Activated CD4-positive, alpha-beta T cell treated with anti-CD3 and anti-CD28 coated beads, Interleukin-2, amount 50 U/mL, for 4 hours (primary cell): ENCODE results near the gene USP28.
A peak's percentile ranks its signal among the peaks of the same experiment; 100 is the strongest.
"Not testable (repeated sequence)": the region's sequence is repeated elsewhere in the genome, so short reads cannot be mapped to it uniquely, and the experiment has no call there.

Source experiments
- DNase-seq, 2 experiments: peaks; one replicate each; pipeline ENCODE4 v3.0.0-alpha.2; 2020

USP28 gene

DNA sequence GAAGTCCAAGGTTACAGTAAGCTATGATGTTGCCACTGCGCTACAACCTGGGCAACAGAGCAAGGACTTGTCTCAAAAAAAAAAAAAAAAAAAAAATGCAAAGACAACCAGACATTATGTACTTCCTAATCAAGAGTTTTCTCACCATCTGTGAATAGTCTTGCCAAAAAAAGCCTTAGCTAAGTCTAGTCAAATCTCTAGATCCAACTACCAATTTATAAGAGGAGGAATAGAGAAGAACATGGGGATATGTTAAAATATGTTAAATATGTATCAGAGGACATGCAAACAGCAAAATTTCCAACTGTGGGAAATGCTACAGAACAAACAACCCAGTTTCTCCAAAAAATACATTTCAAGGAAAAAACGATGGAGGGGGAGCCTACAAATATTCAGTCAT, 45.6 kb downstream of the USP28 start:
- DNase-seq, result no peak

DNA sequence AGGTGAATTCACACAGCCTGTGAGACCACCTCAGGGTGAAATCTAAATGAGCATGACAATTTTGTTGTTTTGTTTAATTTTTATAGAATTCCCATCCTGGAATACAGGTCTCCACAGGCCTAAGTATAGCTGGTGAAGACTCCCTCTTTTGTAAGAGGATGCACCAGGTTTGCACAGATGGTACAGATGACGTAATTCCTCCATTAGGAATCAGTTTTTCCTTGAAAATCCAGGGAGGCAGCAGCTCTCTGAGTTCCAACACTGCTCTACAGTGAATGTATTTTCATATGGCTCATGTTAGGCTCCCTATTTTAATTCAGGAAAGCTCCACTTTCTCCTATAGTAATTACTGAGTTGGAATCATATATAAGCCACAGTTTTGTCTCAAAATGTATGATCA, 47.2 kb downstream of the USP28 start:
- DNase-seq, result no peak

- DNase-seq, result no peak
These were observed 47.9 kb downstream of the USP28 start for GRCh38 chr11:113827477-113827876.

- no peak for DNase-seq
These were observed 56.9 kb downstream of the USP28 start for GRCh38 chr11:113818426-113818825.

- no peak for DNase-seq
These were observed 57.7 kb downstream of the USP28 start for GRCh38 chr11:113817626-113818025.

GRCh38 chr11:113817162-113817561, 58.2 kb downstream of the USP28 start:
- no peak for DNase-seq

GRCh38 chr11:113814181-113814580, 61.2 kb downstream of the USP28 start:
- DNase-seq, result no peak

DNA sequence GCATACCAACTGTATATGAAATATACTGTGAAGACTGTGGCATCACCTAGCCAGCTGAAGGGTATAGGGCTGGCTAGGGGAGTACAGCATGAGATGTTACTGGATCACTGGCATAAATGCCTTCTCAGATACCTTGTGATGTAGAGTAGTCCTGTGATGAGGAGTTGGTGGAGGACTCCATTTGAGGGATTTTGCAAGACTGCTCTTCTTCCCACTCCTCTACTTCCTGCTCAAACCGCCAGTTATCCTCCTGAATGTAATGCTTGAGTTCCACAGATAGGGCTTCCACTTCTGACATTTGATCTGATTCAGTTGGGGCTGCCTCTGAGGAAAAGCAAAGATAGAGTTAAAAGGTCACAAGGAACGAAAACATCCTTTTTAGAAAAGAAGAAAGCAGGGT, 66.4 kb downstream of the USP28 start:
- DNase-seq, result no peak

DNA sequence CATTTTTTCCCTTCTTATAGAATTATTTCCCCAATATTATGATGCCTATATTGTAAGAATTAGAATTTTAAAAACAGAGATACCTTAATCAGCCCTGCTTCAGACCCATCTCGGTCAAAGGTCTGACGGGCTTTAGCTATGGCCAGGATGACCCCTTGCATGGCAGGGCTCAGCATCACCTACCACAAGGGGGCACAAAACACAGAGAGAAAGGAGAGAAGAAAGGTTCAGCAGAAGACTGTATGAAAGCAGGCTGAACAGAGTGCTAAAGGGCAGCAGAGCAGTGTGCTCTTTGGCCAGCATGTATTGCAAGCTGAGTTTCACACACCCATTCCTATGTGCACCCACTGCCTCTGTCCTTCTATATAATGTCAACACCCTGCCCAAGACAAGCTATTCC, 69.0 kb downstream of the USP28 start:
- no peak for DNase-seq

GRCh38 chr11:113805640-113806039, 69.7 kb downstream of the USP28 start:
- DNase-seq, result no peak

- DNase-seq, result no peak
These were observed 72.8 kb downstream of the USP28 start for GRCh38 chr11:113802621-113803020.

DNA sequence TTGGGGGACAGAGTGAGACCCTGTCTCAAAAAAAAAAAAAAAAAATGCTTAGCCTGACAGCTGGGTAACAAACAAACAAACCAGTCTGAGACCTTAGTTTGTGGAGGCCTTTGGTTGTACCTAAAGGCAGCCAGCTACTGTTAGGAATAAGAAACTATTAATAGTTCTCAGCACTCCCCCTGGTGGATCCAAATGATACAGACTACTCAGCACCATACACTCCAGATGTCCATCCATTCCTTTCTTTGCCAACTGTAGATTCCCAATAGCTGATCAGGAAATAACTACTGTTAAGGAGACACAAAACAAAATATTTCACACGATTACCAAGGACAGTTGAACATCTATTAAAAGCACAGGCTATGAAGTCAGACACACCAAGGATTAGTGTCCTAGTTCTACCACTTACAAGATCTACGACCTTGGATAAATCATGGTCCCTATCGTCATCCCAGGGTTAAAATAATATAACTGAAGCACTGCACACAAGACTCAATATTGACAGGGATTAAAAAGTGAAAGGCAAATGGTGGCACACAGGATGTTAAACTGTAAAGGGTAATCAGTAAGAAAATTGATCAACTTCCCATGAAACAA, 78.6 kb downstream of the USP28 start:
- no peak for DNase-seq

DNA sequence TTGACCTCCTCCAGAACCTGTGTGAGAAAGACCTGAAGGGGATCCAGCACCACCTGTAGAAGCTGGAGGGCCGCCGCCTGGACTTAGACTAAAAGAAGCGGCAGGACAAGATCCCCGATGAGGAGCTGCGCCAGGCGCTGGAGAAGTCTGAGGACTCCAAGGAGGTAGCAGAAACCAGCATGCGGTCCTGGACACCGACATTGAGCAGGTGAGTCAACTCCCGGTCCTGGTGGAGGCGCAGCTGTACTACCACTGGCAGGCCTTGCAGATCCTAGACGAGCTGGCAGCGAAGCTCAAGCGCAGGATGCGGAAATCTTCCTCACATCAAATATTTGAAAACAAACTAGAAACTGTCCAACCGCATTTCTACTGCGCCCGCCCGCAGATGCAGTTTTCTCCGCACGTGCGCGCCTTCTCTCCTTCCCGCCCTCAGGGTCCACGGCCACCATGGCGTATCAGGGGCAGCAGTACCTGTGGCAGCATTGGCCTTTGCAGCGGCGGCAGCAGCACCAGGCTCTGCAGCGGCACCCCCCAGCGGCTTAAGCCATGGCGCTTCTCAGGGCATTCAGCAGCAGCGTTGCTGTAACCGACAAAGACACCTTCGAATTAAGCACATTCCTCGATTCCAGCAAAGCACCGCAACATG, 85.6 kb downstream of the USP28 start:
- no peak for DNase-seq

DNA sequence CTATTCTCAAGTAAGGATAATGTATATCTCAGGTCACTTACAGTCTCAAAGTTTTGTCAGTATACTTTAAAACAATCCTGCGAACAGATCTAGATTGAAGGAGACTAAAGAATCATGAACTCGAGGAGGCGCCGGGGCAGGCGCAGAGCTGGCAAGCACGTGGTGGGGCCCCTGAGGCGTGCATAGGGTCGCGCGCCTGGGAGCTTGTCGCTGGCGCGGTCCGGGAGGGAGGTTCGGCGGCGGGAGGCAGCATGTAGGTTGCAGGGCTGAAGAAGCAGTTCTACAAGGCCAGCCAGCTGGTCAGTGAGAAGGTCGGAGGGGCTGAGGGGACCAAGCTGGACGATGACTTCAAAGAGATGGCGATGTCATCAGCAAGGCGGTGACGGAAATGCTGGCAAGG, 86.4 kb downstream of the USP28 start:
- DNase-seq, result not testable (repeated sequence)

DNA sequence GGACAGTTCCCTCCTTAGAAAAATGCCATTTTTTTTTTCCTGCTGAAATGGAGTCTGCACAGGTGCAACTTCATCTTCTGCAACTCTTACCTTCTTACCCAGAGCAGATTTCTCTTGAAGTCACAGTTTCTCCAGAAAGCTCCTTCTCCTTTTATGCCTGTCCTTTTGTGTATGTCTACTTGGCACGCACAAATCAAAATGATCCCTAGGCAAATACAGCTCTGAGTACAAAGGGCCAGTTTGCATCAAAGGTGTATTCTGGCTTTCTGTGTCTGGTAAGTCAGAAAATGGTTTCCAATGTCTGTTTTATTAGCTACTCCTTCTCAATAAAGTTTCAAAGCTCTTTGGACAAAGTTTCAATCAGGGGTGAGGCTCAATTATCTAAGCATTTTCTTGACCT, 93.2 kb downstream of the USP28 start:
- no peak for DNase-seq

GRCh38 chr11:113781682-113782081, 93.7 kb downstream of the USP28 start:
- no peak for DNase-seq

- DNase-seq, result no peak
These were observed 95.9 kb downstream of the USP28 start, which contains the start of gene CLDN25 for GRCh38 chr11:113779496-113779895. CLDN25 (plus strand) TSS chr11:113779796; CDS start chr11:113779796, 0 bp downstream.

DNA sequence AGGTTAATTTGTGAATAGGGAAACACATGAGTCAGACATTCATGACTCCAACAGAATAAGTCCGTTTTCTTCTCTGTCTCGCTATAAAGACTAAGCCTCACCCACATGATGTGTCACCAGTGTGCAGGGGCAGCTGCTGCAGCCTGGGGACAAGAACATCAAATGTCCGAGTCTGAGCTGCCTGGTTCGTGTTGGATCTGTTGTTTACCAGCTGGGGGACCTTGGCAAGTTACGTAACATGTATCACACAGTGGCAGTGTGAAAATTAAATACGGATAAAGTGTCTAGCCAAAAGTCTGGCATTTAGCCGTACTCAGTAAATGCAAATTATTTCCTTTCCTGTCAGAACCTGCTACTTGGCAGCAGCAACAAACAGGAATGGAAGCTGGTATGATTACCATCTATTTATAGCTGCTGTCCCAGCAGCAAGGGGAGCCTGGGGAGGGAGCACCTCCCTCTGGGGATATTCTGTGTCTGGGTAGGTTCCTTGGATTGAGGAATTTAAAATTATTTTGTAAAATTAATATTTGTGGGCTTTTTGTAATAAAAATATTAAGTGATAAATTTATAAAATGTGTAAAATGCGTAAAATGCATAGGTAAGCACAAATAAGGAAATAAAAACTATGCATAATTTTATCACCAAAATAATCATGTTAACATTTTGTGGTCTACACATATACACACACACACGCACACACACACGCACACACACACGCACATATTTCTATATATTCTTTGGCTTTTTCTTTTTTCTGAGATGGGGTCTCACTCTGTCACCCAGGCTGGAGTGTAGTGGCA, 97.1 kb downstream of the USP28 start:
- no peak for DNase-seq

DNA sequence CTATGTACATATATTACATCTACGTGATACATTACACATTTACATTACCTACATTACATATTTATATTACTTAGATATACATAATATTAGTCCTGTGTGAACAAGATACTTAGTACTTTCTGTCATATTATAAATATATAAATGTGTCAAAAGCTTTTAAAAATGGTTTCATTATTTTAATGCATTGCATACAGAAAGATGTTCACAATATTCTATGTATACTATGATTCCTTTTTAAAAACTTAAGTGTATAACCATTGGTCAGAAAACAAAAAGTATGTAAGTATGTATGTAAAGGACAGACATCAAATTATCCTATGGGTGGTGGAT, 101.2 kb downstream of the USP28 start:
- DNase-seq, result no peak

- DNase-seq, result peak; percentile 88 to 89
These were observed 101.8 kb downstream of the USP28 start, which contains the start of gene ZW10 for GRCh38 chr11:113773416-113774173. ZW10 (minus strand) TSS chr11:113773692; CDS start chr11:113773666, 26 bp downstream.

GRCh38 chr11:113773092-113773415, 102.3 kb downstream of the USP28 start:
- DNase-seq, result no peak

- DNase-seq, result no peak
These were observed 103.4 kb downstream of the USP28 start for GRCh38 chr11:113771964-113772363.

DNA sequence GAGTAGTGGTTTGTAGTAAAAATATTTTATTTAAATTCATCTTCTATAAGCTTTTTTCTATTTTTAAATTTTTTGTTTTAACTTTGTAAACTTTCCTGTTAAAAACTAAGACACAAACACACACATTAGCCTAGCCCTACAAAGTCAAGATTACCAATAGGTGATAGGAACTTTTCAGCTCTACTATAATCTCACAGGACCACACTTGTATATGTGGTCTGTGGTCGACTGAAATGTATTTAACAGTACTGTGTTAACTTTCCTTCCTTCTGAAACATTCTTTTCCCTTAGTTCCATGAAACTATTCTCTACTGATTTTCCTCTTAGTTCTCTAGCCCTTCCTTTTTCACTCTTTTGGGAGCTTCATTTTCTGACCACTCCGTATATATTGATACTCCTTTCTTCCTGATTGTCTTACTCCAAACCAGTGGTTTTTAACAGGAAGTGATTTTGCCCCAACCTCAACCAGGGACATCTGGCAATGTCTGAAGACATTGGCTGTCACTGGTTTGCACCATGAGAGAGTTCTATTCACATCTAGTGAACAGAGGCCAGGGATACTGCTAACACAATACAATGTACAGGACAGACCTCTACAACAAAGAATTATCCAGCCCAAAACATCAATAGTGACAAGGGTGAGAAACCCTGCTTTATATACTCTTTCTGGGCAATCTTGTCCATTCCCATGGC, 110.7 kb downstream of the USP28 start:
- DNase-seq, result no peak
